GM21825 (cell line): ENCODE data around the gene MAP2K7.
"Not testable (repeated sequence)": the region's sequence is repeated elsewhere in the genome, so short reads cannot be mapped to it uniquely, and the experiment has no call there.

Experiments
- ATAC-seq: cut with Tn5 transposase; IDR thresholded peaks from one replicate; pipeline ENCODE4 v1.9.1; 2021; ENCODE audit warnings: mild to moderate bottlenecking, moderate library complexity; ENCODE audit not compliant: unreplicated experiment

Gene MAP2K7

GRCh38 chr19:7928741-7929701 lies 25.3 kb downstream of the MAP2K7 start:
- ATAC-seq, result no peak

DNA sequence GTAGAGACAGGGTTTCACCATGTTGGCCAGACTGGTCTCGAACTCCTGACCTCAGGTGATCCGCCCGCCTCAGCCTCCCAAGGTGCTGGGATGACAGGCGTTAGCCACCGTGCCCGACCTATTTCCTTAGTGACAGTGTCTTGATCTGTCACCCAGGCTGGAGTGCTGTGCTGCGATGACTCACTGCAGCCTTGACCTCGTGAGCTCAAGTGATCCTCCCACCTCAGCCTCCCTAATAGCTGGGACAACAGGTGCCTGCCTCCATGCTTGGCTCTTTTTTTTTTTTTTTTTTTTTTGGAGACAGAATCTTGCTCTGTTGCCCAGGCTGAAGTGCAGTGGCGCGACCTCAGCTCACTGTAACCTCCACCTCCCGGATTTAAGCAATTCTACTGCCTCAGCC lies 26.4 kb downstream of the MAP2K7 start:
- not testable (repeated sequence) for ATAC-seq

DNA sequence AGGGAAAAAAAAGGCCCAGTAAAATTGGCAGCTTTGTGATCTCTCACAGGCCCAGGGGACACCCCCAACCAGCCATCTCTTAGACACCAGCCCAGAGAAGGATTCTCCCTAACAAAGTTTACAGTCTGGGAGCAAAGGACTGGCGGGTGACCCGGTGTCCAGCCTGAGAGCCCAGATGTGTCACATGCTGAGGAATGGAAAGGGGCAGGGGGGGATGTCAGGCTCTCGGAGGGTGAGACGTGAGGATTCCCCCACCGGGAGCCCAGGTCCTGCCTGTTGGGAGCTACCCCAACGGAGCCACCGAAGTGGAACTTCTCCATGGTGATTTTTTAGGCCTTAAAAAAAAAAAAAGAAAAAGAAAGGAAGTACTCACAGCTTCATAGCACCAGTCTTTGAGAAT lies 27.1 kb downstream of the MAP2K7 start:
- no peak for ATAC-seq

GRCh38 chr19:7931221-7932061 lies 27.8 kb downstream of the MAP2K7 start:
- no peak for ATAC-seq

- ATAC-seq, result no peak
Measured at GRCh38 chr19:7932276-7932929, 28.7 kb downstream of the MAP2K7 start.

DNA sequence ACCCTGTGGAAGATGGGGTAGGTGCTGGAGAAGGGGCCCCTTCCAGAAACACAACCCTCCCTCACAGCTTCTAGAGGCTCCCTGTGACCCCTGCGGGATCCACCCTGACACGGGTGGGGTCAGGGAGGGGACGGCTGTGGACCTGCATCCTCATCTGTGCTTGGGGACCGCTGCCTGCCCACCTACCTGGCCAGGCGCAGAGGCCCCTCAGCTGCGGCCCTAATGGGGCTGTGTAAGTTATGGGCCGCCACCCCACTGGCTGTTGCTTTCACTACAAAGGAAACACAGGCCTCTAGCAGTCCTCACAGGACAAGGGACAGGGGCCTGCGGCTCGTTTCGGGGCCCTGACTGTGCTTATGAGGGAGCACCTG lies 29.2 kb downstream of the MAP2K7 start:
- ATAC-seq, result no peak

DNA sequence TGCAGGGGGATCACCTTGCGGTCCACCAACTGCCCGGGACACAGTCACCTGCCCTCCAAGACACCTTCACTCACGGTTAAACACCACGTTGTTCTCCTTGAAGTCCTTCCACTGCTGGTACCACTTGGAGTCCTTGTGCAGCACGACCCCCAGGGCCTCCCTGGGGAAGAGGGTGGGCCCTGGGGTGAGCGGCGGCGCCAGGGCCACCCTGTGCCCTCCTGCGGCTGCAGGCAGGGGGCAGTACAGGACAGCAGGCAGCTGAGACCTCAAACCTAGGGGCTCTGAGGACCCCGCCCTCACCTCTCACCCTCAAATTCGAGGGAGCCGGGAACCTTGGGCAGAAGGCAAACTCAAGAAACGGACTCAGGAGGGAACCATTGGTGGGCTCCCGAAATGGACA lies 29.7 kb downstream of the MAP2K7 start:
- no peak for ATAC-seq

DNA sequence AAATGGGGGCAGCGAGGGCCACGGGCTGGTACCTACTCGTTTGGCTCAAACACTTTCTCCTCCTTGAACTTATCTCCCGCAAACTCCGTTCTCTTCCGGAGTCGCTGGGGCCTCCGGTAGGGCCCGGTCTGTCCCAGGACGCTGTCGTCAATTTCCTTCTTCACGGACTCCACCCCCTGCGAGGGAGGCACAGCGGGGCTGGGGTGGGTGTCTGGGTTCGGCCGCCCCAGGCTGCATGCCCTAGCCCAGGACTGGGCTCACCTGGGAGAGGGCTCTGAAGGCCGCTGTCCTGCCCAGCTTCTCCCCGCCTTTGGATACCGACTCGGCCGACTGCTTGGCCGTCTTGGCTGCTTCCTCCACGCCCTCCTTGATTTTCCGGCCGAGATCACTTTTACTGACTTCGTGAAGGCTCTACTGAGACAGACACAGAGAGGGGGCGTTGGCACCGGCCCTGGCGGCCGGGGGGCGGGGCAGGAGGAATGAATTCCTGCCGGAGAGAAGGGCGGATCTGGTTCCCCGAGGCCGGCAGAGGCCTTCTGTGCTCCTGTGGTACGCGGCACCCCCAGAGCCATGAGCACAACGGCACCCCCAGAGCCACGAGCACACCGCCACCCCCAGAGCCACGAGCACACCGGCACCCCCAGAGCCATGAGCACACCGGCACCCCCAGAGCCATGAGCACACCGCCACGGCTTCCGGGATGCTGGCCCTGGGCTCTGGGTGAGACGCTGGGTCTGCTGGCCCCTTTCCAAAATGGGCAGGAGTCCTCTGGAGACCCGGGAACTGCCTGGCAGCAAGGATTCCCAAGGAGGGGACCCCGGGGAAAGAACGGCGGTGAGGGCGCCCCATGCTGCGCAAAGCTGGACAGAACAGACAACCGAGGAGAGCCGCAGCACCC lies 30.4 kb downstream of the MAP2K7 start:
- ATAC-seq, result no peak

GRCh38 chr19:7934766-7935165 lies 31.1 kb downstream of the MAP2K7 start:
- ATAC-seq, result no peak

DNA sequence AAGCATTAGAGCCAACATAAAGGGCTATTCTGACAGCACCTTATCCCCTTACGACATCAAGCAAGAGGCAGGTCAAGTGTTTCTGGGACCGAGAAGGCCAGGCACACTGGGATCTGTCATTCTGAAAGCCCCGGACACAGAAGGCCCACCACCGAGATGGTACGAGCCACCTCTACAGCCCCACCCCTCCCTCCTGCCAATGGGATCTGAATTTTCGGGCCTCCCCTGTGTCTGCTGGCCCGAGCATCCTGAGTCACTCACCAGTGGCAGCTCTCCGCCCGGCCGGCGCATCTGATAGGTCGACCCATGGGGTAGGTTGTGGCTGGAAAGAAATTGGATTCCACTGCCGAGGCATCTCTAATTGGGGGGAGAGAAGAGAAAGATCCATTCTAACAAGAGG lies 37.2 kb downstream of the MAP2K7 start:
- ATAC-seq, result no peak

GRCh38 chr19:7941895-7942596 lies 38.4 kb downstream of the MAP2K7 start:
- ATAC-seq, result no peak

GRCh38 chr19:7942981-7943443 lies 39.3 kb downstream of the MAP2K7 start:
- ATAC-seq, result no peak

- ATAC-seq, result peak; percentile 88
Measured at GRCh38 chr19:7943444-7944176, 39.9 kb downstream of the MAP2K7 start, which contains the start of gene TIMM44. Gene TIMM44 (minus strand): TSS chr19:7943666. CDS start chr19:7943651, 15 bp downstream.

- peak; percentile 34 for ATAC-seq
Measured at GRCh38 chr19:7944177-7944761, 40.6 kb downstream of the MAP2K7 start.

- no peak for ATAC-seq
Measured at GRCh38 chr19:7947939-7948338, 44.3 kb downstream of the MAP2K7 start.

DNA sequence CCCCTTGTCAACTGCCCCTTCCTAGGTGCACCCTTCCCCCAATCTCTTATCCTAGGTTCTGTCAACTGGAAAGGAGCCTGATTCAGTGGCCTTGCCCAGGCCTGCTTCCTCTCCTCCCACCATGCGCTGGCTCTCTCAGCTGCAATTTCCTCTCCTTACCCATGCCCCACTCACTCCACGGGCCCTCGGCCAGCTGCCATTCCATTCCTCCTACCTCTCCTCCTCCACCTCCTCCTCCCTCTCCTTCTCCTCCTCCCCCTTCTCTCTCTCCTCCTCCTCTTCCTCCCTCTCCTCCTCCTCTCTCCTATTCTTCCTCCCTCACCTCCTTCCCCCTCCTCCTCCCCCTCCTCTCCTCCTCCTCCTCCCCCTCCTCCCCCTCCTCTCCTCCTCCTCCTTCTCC lies 49.4 kb downstream of the MAP2K7 start:
- no peak for ATAC-seq

DNA sequence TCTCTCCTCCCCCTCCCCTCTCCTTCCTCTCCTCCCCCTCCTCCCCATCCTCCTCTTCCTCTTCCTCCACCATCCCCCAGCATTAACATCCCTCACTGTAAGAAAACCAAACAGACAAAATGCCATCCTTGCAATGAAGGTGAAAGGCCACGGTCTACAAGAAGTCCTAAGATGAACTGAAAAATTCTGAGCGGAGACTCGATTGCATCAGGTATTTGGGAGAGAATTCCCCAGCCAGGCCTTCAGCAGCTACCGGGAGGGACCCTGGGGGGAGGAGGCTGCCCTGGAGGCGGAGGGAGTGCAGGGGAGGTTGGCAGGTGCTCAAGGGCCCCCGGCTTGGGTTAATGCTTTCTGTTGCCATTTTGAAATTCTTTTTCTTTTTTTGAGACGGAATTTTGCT lies 49.9 kb downstream of the MAP2K7 start:
- ATAC-seq, result no peak

- ATAC-seq, result no peak
Measured at GRCh38 chr19:7955696-7956095, 52.0 kb downstream of the MAP2K7 start.
